ENCODE results near the gene PRAF2. TPM values are rescaled to one million over a fixed set of nuclear protein-coding genes. Genes with fewer than 3 reads are reported as not detected.

The PRAF2 gene, protein sequence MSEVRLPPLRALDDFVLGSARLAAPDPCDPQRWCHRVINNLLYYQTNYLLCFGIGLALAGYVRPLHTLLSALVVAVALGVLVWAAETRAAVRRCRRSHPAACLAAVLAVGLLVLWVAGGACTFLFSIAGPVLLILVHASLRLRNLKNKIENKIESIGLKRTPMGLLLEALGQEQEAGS
- 10 to 100 TPM; 11.1 to 11.6 TPM for total RNA-seq

GRCh38 chrX:49073601-49074575 is at the start of gene PRAF2:
TSS of gene PRAF2 (minus strand) at chrX:49074002. CDS start at chrX:49073987, 15 bp downstream.
- POLR2A ChIA-PET, result no interaction called here
- CTCF ChIA-PET, result no interaction called here

DNA sequence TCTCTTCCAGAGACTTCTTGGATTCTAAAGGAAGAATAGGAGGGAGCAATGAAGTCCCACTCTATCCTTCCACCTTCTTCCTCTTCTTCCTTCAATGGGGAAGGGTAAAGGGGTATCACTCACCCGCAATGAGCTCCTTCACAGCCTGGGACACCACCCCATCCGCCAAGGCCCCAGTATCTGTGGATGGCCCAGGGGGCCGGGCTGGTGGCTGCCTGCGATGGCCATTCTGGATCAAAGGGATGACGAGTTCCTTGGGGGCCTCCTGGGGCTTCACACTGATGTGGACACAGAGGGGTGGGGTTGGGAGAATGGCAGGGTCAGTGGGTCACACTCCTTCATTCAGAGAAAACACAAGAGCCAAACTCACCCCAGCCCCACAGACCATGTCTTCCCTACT is 48.7 kb upstream of the PRAF2 start:
- CTCF ChIA-PET, result interaction anchor here (1.3 kb wide), 1 partner anchor 44 kb away, joined by 3 read pairs; no protein-coding TSS in a partner anchor

DNA sequence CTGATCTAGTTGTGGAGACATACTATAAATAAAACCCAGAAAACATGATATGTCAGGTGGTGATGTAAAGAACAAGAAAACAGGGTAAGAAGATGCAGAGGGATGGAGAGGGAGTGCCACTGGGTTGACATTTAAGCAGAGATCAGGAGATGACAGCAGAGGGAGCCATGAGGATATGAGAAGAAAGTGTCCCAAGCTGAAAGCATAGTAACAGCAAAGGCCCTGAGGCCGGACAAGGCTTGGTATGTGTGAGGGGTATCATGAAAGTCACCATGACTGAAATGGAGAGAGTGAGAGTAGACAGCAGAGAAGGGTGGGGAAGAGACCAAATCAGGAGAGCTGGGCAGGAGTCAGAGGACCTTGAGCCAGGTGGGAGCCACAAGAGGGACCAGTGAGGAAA is 46.3 kb upstream of the PRAF2 start:
- CTCF ChIA-PET, result interaction anchor here (0.6 kb wide), 1 partner anchor 20 kb away, joined by 3 read pairs; no protein-coding TSS in a partner anchor
- POLR2A ChIA-PET, result no interaction called here

More for the DNA sequence above, 48.7 kb upstream of the PRAF2 start:
- POLR2A ChIA-PET, result no interaction called here

GRCh38 chrX:49117581-49117980 is 43.8 kb upstream of the PRAF2 start:
- ChIA-PET POLR2A (no interaction called here), CTCF (no interaction called here)

DNA sequence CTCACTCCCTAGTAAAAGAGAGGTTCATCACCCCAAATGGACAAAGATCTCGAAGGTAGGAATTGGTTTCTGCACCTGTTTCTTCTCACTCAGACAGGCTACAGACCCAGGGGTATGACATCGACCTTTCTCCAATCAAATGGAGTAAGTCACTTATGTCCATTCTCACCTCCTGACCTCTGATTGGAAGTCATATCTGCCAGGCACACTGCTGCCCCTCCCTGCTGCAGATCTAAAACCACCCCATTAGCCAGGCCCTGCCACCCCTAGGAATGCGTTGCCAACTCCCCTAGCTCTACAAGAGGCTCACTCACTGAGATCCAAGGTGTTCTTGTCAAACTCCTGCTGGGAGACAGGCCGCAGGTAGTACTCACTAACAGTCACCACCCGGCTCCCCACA is 42.9 kb upstream of the PRAF2 start:
- POLR2A ChIA-PET, result no interaction called here
- CTCF ChIA-PET, result no interaction called here

DNA sequence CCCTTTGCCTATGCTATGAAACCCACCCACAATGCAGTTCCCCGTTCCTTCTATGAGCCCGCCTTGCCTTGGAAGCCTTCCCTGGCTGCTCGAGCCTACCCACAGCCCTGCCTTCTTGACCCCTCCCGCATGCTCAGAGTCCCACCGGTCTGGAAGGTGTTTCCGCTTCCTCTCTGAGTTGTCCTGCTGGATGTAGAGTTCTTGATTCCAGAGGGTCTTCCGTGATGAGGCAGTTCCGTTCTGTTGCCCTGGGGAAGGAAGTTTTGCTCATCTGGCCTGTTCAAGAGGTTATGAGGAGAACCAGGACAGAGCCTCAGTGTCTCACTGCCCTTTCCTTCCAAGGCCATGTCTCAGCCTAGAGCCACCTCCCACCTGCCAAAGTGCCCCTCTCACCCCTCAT is 42.3 kb upstream of the PRAF2 start:
- ChIA-PET CTCF (no interaction called here), POLR2A (no interaction called here)

GRCh38 chrX:49111791-49112190 is 38.0 kb upstream of the PRAF2 start:
- POLR2A ChIA-PET, result no interaction called here
- CTCF ChIA-PET, result interaction anchor here (0.9 kb wide), 1 partner anchor 27 kb away, joined by 3 read pairs; no protein-coding TSS in a partner anchor

DNA sequence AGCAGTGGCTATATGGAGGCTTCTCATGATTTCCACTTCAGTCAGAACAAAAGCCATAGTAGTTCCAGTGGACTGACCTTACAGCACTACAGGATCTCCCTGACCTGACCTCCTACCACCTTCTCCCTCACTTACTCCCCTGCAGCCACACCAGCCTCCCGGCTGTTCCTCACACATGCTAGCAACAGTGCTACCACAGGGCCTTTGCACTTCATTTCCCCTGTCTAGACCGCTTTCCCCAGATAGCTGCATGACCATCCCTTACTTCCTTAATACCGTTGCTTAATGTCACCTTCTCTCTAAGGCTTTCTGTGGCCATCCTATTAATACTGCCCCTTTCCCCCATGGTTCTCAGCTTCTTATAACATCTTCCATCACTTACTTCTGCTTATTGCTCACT is 36.6 kb upstream of the PRAF2 start:
- ChIA-PET POLR2A (interaction anchor here (0.6 kb wide), 1 partner anchor 523 kb away, joined by 4 read pairs; no protein-coding TSS in a partner anchor), CTCF (no interaction called here)

DNA sequence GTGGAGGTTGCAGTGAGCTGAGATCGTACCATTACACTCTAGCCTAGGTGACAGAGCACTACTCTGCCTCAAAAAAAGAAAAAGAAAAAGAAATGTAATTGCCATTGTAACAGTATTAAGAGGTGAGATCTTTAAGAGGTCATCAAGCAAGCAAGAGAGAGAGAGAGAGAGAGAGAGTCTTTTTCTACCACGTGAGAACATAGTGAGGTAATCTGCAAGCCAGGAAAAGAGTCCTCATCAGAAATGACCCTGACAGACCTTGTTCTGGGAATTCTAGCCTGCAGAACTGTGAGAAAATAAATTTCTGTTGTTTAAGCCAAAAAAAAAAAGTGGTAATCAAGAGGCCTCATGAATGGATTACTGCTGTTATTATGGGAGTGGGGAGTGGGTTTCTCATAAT is 34.8 kb upstream of the PRAF2 start:
- ChIA-PET CTCF (no interaction called here), POLR2A (no interaction called here)

DNA sequence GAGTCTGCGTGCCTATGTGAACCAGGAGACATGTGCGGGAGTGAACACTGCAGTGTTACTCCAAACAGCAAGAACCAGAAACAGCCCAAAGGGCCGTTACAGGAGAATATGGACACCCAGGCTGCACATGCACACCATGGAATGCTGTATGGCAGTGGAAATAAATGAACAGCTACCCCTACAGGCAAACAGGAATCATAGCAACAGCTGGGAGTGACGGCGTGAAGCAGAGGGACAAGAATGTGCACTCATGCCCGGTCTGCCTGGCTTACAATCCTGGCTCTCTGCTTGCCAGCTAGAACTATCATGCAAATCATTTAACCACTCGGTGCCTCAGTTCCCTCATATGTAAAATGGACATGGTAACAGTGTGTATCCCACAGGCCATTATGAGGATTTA is 33.1 kb upstream of the PRAF2 start:
- ChIA-PET POLR2A (no interaction called here), CTCF (no interaction called here)

- ChIA-PET CTCF (no interaction called here), POLR2A (no interaction called here)
Measured at GRCh38 chrX:49106296-49106695, 32.5 kb upstream of the PRAF2 start.

DNA sequence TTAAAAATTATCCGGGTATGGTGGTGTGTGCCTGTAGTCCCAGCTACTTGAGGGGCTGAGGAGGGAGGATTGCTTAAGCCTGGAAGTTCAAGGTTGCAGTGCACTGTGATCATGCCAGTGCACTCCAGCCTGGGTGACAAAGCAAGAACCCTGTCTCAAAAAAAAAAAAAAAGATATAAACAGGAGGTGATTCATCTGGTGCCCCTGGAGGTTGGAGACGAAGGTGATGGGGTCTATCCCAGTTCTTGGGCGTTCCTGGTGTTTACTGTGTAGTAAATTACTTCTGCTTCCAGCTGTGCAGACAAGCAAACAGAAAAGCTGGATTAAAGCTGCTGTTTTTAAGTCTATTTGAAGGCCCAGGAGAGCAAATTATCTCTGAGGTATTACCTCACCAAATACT is 29.8 kb upstream of the PRAF2 start:
- ChIA-PET CTCF (no interaction called here), POLR2A (no interaction called here)

DNA sequence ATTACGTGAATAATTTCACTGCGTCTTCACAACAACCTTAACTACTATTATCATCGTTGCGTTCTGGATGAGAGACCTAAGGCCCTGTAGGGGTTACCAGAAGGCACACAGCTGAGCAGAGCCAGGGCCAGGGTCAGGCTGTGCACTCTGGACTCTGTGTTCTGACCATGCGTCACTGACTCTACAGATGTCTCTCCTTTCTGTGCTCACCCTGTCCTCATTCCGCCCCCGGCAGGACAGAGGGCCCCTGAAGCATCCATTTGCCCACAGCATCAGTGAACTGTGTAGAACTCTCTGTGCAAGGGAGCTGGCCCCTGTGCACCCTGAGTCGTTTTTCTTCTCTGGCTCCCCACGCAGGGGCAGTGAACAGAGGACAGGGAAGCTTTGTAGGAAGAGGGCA is 28.4 kb upstream of the PRAF2 start:
- ChIA-PET POLR2A (no interaction called here), CTCF (no interaction called here)

GRCh38 chrX:49101629-49101984 is 27.8 kb upstream of the PRAF2 start:
- ChIA-PET CTCF (no interaction called here), POLR2A (no interaction called here)

DNA sequence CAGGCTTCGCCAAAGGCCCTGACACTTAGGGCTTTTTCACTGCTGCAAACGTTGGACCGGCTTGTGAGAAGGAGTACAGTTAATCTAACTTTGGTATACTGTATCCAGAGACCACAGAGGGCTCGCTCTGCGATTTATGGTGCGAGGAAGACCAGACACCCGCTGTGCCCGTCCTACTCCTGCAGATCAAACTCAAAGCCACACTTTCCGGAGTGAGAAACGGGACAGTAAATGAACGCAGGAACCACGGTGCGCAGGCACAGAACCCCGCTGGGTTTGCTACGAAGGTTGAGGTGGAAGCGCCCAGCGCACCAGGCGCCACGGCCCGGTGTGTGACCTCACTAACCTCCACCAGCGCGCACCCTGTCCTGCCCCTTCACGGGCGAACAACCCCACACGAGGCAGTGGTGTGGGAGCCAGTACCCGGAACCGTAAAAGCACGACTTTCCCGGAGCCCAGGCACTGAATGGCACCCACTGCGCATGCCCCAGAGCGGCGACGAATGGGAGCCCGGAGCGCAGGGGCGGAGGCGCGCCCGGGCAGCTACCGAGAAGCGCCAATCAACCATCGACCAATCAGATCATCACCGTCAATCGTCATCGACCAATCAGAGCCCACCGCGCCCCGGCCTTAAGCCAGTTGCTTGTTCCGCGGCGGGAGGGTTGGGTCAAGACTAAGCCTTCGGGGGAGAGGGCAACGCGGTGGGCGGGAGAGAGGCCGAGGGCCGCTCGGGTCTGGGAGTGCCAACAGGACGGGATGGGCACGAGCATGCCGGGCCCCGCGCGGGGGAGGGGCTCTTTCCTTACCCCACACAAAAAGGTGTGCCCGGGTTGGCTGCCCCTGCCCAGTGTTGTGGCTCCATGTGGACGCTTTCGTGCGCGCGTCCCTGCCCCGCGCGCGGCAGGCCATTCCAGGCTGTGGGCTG is 27.2 kb upstream of the PRAF2 start:
- POLR2A ChIA-PET, result no interaction called here
- CTCF ChIA-PET, result interaction anchor here (0.7 kb wide), 2 partner anchors 19 to 486 kb away, joined by 3 read pairs; no protein-coding TSS in a partner anchor

- ChIA-PET POLR2A (no interaction called here), CTCF (interaction anchor here (0.7 kb wide), 1 partner anchor 508 kb away, joined by 3 read pairs; no protein-coding TSS in a partner anchor)
Measured at GRCh38 chrX:49096419-49096818, 22.6 kb upstream of the PRAF2 start.

DNA sequence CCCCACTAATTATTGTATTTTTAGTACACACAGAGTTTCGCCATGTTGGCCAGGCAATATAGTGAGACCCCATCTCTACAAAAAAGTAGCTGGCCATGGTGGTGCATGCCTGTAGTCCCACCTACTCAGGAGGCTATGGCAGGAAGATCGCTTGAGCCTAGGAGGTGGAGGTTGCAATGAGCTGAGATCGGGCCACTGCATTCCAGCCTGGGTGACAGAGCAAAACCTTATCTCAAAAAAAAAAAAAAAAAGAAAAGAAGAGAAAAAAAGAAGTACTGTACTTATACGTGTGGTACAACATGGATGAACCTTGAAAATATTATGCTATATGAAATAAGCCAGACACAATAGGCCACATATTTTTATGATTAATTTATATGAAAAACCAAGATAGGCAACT is 15.8 kb upstream of the PRAF2 start:
- ChIA-PET POLR2A (no interaction called here), CTCF (interaction anchor here (0.7 kb wide), 1 partner anchor 85 kb away, joined by 4 read pairs; no protein-coding TSS in a partner anchor)

GRCh38 chrX:49082271-49082871 is 8.6 kb upstream of the PRAF2 start:
- CTCF ChIA-PET, result no interaction called here

More at GRCh38 chrX:49082271-49082871, 8.6 kb upstream of the PRAF2 start:
- POLR2A ChIA-PET, result no interaction called here

All from activated CD8-positive, alpha-beta memory T cell treated with anti-CD3 and anti-CD28 coated beads for 36 hours (primary cell).